H1 (cell line): ENCODE results near the gene ROR1. TPM values are rescaled to one million over a fixed set of nuclear protein-coding genes. Genes with fewer than 3 reads are reported as not detected.

ENCODE experiments used
- CTCF ChIP-seq, 3 experiments: IDR thresholded peaks; 1 replicate in 2 of 3; 2 replicates in 1 of 3; pipeline versions ENCODE4 v1.5.1 to v1.6.1; 2011; ENCODE audit warnings: low read length in 3 of 3, mild to moderate bottlenecking in 3 of 3, inconsistent platforms in 2 of 3, low read depth in 1 of 3, moderate library complexity in 1 of 3; ENCODE audit not compliant: insufficient read depth in 1 of 3; ENCODE audit errors: control extremely low read depth in 1 of 3
- RNF2 ChIP-seq: fragments of 200-900, 300-1000 bp; sonication (generic); IDR thresholded peaks from 2 replicates; pipeline ENCODE4 v1.7.1; 2016; ENCODE audit warnings: borderline replicate concordance, low read depth, mild to moderate bottlenecking, antibody characterized with exemption, low read length; ENCODE audit not compliant: poor library complexity, severe bottlenecking; ENCODE audit errors: missing control alignments
- RXRA ChIP-seq: IDR thresholded peaks from 2 replicates; pipeline ENCODE4 v1.6.1; 2011; ENCODE audit warnings: low read depth, mild to moderate bottlenecking, low read length, moderate library complexity; ENCODE audit not compliant: insufficient read depth
- SIX5 ChIP-seq: IDR thresholded peaks from 2 replicates; pipeline ENCODE4 v1.6.1; 2011; ENCODE audit warnings: mild to moderate bottlenecking, low read depth, low read length
- polyA plus RNA-seq, 7 experiments: library from polyadenylated mRNA; depleted of rRNA in 3 of 7; stranded (reverse) in 5 of 7; unstranded in 2 of 7; fragments of >200 nt in 5 of 7; fragments of 200-250 nt in 2 of 7; gene quantifications; 1 replicate in 5 of 7; 2 replicates in 1 of 7; 4 replicates in 1 of 7; pipeline versions ENCODE4 v1.2.1 to v1.2.3, GENCODE V29; 2011 to 2013; ENCODE audit warnings: missing spikeins in 2 of 7, mixed read lengths in 2 of 7
- total RNA-seq: library from RNA; stranded (reverse); fragmentation: NEBNext Ultra II Directional; extraction: Animal tissue kit (Norgen Biotek cat#: 25700); gene quantifications from 2 replicates; pipeline ENCODE4 v1.2.1, GENCODE V29; 2021

The ROR1 gene
- total and polyA plus RNA-seq, 2 of the 8 experiments (the other 6 are each of a cell fraction or from before 2014, with no cell fraction given) = 33.6 to 73.6 TPM

DNA sequence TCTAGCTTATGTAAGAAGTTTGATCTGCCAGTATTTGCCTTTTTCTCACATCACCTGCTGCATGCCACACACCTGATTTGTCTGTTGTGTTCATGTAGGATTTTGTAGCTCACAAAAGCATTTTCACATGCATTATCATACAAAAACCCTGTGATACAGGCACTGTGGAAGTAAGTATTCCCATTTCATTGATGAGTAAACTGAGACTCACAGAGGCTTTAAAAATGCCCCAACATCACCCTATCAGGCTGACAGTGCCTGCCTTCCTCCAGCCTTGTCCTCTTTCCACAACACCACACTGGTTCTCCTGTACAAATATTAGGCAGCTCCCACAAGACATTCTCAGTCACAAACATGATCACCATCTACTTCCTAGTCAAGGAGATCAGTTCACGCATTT lies 343.7 kb downstream of the ROR1 start (continued):
- no peak for TF ChIP-seq CTCF (IDR thresholded peaks at IDR 0.05; ENCODE audit: control extremely low read depth in 1 of 3, insufficient read depth in 1 of 3, low read depth in 1 of 3, low read length in 3 of 3)
- no peak for TF ChIP-seq RNF2
- TF ChIP-seq SIX5 = no peak
- no peak for TF ChIP-seq RXRA
